Peyer's patch (tissue), 4 donors: ENCODE results near the gene PRX. TPM values are rescaled to one million over a fixed set of nuclear protein-coding genes. Genes with fewer than 3 reads are reported as not detected.

Experiments used
- small RNA-seq, 2 donors: library from RNA; depleted of rRNA; stranded (forward); fragments of <200 nt; gene quantifications; one replicate each; pipeline ENCODE3, GENCODE V24; 2016
- total RNA-seq, 4 donors: library from RNA; depleted of rRNA; stranded (reverse); fragments of >200 nt; gene quantifications; one replicate each; pipeline ENCODE4 v1.1.0, GENCODE V29; 2016

Gene PRX
- total RNA-seq, 4 donors from 2014 or later, result 1.4 to 7.4 (median 3.0) TPM

Small RNA genes within 50 kb of the gene (small RNA-seq; reads per million reads assigned to genes)
- gene MIR6796 (0 reads per million in 2 donors), gene RF00017 (0 reads per million in 2 donors)

Other genes with a start within 250 kb of the PRX start
- 10 to 100 TPM in 3 of 4 donors, 1 to 10 TPM in 1; 8.1 to 64.4 (median 16.2) TPM for gene MAP3K10, start 222.0 kb downstream of the PRX start, total RNA-seq
- not detected for gene TTC9B, start 195.0 kb downstream of the PRX start, total RNA-seq
- 1 to 10 TPM in 1 of 4 donors, not detected in 3; 1.3 TPM for gene CCNP, start 186.7 kb downstream of the PRX start, total RNA-seq
- 100 to 1,000 TPM in 2 of 4 donors, 10 to 100 TPM in 2; 67.1 to 146 (median 100) TPM for gene AKT2, start 128.0 kb downstream of the PRX start, total RNA-seq
- 10 to 100 TPM in 2 of 4 donors, 1 to 10 TPM in 2; 5.8 to 11.3 (median 9.9) TPM for gene C19orf47, start 65.0 kb downstream of the PRX start, total RNA-seq
- gene PLD3, start 64.7 kb downstream of the PRX start, total RNA-seq, result 100 to 1,000 TPM in 3 of 4 donors, 10 to 100 TPM in 1; 61.9 to 210 (median 162) TPM
- not detected for gene HIPK4, start 23.2 kb downstream of the PRX start, total RNA-seq
- 10 to 100 TPM in 2 of 4 donors, 1 to 10 TPM in 2; 4.1 to 18.2 (median 11.6) TPM for gene SERTAD1, start 12.6 kb upstream of the PRX start, total RNA-seq
- gene SERTAD3, start 31.0 kb upstream of the PRX start, total RNA-seq, result 10 to 100 TPM in 3 of 4 donors, 1 to 10 TPM in 1; 9.1 to 22.4 (median 15.2) TPM
- gene BLVRB, start 52.4 kb upstream of the PRX start, total RNA-seq, result 100 to 1,000 TPM; 148 to 277 (median 218) TPM
- gene SPTBN4, start 53.6 kb upstream of the PRX start, total RNA-seq, result 1 to 10 TPM in 2 of 4 donors, under 1 TPM in 2; 0.18 to 6.6 (median 2.0) TPM
- gene SHKBP1, start 163.5 kb upstream of the PRX start, total RNA-seq, result 100 to 1,000 TPM in 2 of 4 donors, 10 to 100 TPM in 2; 73.4 to 121 (median 99.9) TPM
- gene LTBP4, start 188.0 kb upstream of the PRX start, total RNA-seq, result 100 to 1,000 TPM; 164 to 484 (median 329) TPM